Measurements from ENCODE around the gene SLC29A1.

Gene SLC29A1

DNA sequence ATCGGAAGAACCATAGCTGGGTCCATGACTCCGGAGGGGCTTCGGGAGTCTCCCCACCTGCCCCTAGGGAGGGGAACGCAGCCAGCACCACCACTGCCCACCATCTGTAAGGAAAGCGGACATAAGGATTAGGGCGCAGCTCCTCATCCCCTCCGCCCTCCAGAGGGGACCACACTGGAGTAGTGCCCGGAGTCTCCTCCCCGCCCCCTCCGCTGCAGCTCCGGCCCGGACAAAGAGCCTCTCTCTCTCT lies 33.3 kb downstream of the SLC29A1 start:
- no peak for DNase-seq

- peak; percentile 41 for DNase-seq
These were observed 33.8 kb downstream of the SLC29A1 start, which contains the start of gene SLC35B2 for GRCh38 chr6:44257025-44257752. SLC35B2 (minus strand) TSS chr6:44257528; CDS start chr6:44257410, 118 bp downstream.

GRCh38 chr6:44257753-44258324 lies 34.4 kb downstream of the SLC29A1 start:
- no peak for DNase-seq

DNA sequence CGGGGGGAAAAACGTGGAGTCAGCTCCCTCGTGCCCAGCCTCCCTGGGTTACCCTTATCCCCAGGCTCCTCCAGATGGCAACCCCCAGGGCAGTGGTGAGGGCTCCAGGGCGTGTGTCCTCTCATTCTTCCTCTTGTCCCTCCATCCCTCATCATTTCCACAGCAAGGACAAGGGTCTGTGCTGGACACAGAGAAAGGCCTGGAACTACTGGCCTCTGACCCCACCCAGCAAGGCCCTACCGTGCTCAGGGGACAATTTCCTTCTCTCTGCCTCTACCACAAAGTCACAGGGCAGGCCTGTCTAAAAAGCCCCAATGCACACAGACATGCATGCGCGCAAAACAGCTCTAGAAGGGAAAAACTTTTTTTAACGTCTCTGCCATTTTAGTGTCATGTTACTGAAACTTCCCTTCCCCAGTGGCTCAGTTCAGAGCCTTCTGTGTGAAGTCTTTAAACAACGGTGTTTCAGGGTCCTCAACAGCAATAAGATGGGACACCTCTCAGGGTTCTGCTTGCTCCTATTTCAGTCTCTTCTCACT lies 35.0 kb downstream of the SLC29A1 start:
- no peak for DNase-seq

GRCh38 chr6:44258921-44259320 lies 35.5 kb downstream of the SLC29A1 start:
- DNase-seq = no peak

DNA sequence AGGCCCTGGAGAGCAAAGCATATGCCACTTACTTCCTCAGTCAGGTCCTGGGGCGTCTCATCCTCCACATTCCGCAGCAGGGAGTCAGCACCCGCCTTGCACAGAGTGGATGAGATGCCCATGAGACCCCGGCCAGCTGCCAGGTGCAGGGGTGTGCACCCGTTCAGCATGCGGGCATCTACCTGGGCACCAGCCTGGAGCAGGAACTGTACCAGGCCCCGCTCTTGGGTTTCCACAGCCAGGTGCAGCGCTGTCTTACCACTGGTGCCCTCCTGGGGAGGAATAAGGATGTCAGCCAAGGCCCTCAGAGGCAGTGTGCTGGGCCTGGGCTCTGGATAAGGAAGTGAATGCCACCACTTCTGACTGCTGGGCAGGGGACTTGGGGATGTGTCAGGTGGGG lies 36.6 kb downstream of the SLC29A1 start:
- no peak for DNase-seq

GRCh38 chr6:44260451-44261297 lies 37.3 kb downstream of the SLC29A1 start:
- DNase-seq = no peak

GRCh38 chr6:44261581-44261980 lies 38.2 kb downstream of the SLC29A1 start:
- DNase-seq = no peak

DNA sequence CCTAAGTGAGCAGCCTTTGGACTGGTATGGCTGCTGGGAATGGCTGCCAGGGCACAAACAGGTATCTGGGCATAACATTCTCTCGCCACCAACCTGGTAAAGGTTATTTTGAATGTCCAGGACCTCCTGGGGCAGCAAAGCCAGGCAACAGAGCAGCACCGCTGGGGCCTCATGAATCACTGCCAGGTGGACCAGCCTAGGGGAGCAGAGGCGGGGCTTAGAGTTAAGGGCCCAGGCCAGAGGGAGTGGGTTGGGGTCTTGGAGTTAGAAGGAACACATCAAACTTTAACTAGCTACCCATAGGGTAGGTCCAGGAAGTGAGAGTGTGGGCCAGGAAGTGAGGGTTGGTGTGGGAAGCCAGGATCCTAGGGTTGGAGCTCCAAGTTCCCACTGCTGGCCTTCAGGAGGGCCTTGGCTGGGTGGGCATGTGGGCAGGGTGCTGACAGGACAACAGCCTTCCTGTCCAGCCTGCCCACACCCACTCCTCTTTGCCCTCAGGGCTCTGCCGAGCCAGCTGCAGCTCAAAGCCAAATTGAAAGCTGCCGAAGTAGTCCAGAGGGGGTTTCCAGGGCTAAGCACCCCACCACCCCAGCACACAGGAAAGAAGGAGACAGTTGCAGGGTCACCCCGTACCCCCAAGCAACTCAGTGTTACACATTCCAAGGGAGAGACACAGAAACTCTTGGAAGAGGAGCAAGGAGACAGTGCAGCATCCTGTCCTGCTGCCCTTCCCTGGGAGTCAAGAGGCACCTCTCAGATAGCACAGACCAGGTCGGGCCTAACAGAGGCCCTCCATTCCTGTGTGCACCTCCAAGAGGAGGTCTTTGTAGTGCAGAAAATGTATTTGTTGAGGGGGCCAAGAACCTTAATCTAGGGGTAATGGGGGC lies 39.3 kb downstream of the SLC29A1 start:
- no peak for DNase-seq

DNA sequence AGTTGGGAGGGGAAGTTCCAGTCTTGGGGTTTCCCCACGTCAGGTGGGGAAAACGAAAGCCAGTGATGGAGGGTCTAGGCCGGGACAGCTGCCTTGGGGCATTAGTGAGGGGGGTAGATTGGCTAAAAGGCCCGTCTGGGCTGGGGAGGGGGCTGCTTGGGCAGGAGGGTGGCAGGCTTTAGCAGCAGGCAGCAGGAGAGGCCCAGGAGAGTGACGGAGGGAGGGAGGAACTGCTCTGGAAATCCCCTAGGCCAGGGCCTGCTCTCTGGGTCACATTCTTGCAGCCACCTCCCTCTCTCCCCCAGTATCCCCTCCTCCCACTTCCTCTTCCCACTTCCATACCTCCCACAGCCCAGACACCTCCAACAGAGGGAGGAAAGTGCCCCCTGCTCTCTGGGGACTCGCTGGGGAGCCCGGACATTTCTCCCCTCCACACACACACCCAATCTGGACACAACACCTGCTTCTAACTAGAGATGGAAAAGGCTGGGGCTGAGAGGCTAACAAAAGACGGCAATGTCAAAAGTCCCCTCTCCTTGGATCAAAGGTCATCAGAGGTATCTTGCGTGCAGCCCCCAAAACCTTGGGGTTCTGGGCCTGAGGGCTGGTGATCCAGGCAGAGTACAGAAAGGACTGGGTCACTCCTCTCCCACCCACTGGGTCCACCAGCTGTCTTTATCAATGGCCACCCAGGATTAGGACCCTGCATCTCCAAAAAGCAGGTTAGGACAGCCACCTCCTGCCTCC lies 40.1 kb downstream of the SLC29A1 start:
- no peak for DNase-seq

- DNase-seq = no peak
These were observed 41.0 kb downstream of the SLC29A1 start for GRCh38 chr6:44264154-44265006.

DNA sequence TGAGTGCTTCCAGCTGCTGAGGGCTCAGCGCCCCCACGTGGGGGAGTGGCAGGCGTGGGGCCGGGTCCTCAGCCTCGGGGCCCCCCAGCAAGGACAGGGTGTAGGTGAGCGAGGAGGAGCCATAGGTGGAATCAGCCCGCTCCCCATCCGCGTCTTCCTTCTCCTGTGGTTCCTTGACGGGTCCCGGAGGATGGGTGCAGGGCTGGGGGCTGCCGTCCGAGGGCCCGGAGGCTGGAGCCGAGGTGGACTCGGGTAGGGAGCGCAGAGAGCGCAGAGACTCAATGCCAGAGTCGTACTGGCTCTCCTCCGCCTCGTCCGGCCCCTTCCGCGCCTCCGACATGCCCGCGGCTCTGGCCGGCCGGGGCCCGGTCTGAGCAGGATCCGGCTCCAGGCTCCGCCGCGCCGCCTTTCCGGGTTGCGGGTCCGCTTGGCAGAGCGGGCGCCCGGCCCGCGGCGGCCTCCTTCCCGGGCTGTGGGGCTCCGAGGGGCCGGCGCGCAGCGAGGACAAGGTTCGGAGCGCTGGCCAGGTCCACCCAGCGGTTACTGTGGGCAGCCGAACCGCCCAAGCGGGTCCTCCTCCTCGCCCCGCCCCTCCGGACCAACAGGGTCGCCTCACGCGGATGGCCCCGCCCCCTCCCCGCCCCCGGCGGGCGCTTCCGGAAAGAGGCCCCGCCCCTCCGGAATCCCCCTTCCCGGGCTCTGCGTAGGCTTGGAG lies 41.8 kb downstream of the SLC29A1 start, which contains the start of gene NFKBIE:
NFKBIE (minus strand) TSS at position 545 of the 715 bp plus-strand sequence; CDS start at position 340, 205 bp downstream.
- DNase-seq = peak; percentile 81

DNA sequence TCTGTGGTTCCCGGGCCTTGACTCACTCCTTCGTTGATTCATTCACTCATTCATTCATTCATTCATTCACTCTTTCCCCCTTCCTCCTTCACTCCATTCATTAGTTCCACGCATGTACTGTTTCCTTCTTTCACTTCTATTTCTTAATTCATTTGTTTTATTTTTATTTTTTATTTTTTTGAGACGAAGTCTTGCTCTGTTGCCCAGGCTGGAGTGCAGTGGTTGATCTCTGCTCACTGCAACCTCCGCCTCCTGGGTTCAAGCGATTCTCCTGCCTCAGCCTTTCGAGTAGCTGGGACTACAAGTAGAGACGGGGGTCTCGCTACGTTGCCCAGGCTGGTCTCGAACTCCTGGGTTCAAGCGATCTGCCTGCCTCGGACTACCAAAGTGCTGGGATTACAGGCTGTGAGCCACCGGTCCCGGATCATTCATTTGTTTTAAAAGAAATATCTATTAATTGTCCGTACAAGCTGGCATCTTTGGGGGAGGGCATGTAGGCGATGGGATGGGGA lies 42.4 kb downstream of the SLC29A1 start:
- no peak for DNase-seq

DNA sequence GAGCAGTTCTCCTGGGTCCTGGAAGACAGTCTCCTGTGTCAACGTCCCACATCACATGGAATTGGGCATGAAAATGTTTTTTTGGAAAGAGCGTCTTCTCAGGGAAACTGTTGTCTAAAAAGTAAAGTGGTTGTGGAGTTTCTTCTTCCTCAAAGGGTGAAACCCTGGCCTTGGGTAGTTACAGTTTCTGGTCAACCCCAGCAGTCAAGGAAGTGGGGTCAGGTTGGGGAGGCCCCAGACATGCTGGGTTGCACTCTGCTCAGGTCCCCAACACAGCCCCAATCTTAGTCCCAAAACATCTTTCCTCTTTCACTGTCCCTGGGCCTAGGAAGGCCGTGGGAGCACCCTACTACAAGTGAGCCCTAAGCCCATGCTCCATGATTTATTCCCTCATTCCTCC lies 43.0 kb downstream of the SLC29A1 start:
- DNase-seq = no peak

DNA sequence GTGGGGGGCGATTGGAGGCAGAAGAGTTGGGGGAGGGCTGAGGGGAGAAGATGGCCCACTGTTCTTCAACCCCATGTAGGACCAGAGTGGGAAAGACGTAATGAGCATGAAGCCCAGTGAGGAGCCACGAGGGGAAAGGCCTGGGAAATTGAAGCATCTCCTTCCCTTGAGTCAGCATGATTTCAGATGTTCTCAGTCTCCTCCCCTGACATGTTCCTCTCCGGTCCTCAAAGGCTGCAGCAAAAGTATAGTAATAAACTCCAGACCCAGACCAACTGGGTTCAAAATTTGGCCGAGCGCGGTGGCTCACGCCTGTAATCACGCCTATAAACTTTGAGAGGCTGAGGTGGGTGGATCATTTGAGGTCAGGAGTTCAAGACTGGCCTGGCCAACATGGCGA lies 43.9 kb downstream of the SLC29A1 start:
- DNase-seq = no peak

- DNase-seq = peak; percentile 21
These were observed 44.8 kb downstream of the SLC29A1 start for GRCh38 chr6:44268095-44268628.

DNA sequence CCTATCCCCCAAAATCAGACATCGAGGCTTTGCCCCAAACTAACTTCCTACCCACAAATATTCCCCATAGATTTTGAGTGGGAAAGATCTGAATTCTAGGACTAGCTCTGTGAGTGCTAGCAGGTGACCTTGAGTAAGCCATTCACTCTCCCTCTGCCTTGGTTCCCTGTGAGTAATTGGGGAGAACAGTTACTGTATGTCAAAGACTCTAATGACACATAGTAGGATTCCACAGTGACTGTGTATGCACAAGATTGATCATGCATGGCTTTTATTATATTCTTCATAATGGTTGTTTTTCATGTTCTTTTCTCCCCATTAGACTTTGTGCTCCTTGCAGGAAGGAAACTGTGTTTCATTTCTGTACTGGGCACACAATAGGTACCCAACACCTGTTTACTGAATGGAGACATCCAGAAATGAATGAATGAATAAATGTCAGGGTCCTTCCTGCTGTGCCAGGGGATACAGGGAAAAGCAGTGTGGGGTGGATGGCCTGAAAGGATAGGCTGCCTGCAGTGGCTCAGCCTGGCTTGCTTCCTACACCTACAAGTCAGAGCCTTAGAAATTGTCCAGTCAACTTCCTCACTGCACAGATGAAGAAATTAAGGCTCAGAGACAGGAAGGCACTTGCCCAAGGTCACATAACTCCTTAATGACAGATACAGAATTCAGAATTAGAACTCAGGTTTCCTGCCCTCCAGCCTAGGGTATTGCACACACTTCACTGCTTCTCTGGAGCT lies 46.0 kb downstream of the SLC29A1 start:
- DNase-seq = no peak

GRCh38 chr6:44269921-44270525 lies 46.6 kb downstream of the SLC29A1 start, which contains the start of gene TMEM151B:
TMEM151B (plus strand) TSS chr6:44270450; CDS start chr6:44270743, 293 bp downstream.
- no peak for DNase-seq
